Retinal pigment epithelial cell (primary cell): Measurements from ENCODE around the gene CUTA.

Source experiments
- DNase-seq: peaks from one replicate; pipeline ENCODE4 v3.0.0-alpha.2; 2010; ENCODE audit warnings: low read depth
- H3K4me3 ChIP-seq: 2 replicates; pipeline ENCODE4 v1.5.1; 2011; ENCODE audit warnings: mild to moderate bottlenecking, low read length, control low read depth, moderate library complexity
- TF ChIP-seq, protein P1 (sequence below): conservative IDR thresholded peaks from 2 replicates; pipeline ENCODE4 v1.5.1; 2011; ENCODE audit warnings: low read depth, low read length, control low read depth, inconsistent platforms

The CUTA gene

DNA sequence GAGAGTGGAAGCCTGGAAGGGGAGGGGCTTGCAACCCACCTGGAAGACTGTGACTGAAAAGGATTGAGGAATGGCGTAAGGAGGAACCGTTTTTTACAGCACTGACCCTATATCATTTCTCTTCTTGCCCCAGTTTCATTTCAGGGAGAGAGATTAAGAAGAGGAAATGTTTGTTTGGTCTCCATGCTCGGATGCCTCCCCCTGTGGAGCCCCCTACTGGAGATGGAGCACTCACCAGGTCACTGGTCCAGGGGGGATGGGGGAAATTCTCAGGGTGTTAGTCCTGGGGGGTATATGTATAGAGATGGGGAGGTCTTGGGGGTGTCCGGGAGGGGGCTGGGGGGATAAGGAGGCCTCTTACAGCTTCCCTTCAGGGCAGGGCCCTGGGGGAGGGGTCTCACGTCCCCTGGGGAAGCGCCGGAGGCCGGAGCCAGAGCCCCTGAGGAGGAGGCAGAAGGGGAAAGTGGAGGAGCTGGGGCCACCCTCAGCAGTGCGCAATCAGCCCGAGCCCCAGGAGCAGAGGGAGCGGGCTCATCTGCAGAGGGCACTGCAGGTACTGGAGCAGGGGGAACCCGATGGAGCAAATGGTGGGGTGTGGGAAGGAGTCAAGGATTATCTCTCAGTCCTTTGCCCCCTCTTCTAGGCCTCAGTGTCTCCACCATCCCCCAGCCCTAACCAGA lies 3.2 kb downstream of the CUTA start:
- no peak overlapping the region for H3K4me3 ChIP-seq
- no peak for DNase-seq
- TF ChIP-seq, protein P1, sequence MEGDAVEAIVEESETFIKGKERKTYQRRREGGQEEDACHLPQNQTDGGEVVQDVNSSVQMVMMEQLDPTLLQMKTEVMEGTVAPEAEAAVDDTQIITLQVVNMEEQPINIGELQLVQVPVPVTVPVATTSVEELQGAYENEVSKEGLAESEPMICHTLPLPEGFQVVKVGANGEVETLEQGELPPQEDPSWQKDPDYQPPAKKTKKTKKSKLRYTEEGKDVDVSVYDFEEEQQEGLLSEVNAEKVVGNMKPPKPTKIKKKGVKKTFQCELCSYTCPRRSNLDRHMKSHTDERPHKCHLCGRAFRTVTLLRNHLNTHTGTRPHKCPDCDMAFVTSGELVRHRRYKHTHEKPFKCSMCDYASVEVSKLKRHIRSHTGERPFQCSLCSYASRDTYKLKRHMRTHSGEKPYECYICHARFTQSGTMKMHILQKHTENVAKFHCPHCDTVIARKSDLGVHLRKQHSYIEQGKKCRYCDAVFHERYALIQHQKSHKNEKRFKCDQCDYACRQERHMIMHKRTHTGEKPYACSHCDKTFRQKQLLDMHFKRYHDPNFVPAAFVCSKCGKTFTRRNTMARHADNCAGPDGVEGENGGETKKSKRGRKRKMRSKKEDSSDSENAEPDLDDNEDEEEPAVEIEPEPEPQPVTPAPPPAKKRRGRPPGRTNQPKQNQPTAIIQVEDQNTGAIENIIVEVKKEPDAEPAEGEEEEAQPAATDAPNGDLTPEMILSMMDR, result peak; percentile 59

DNA sequence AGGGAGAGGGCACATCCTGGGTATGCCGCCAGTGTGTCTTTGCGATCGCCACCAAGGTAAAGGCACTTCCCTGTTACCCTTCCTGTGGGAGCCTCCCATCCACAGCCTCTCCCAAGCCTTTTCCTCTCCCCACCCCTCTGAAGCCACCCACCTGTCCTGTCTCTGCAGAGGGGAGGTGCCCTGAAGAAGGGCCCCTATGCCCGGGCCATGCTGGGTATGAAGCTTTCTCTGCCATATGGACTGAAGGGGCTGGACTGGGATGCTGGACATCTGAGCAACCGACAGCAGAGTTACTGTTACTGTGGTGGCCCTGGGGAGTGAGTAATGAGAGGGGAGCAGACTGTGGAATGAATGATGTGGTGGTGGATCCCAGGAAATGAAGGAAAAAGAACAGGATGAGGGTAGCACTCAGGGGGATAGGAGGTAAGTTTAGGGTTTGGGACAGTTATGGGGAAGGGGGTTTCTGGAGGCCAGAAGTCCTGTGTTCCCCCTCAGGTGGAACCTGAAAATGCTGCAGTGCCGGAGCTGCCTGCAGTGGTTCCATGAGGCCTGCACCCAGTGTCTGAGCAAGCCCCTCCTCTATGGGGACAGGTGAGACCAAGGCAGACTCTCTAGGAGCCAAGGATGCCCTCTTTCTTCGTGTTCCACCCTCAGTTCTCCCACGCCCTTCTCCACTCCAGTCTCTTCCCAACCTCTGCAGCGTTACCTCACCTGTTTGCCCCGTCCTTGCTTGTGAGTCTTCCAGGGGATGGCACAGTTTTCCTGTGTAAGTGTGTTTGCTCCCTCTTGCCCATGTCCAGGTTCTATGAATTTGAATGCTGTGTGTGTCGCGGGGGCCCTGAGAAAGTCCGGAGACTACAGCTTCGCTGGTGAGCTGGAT lies 4.4 kb downstream of the CUTA start:
- TF ChIP-seq, protein P1, result no peak
- H3K4me3 ChIP-seq, result no peak overlapping the region
- DNase-seq, result no peak

DNA sequence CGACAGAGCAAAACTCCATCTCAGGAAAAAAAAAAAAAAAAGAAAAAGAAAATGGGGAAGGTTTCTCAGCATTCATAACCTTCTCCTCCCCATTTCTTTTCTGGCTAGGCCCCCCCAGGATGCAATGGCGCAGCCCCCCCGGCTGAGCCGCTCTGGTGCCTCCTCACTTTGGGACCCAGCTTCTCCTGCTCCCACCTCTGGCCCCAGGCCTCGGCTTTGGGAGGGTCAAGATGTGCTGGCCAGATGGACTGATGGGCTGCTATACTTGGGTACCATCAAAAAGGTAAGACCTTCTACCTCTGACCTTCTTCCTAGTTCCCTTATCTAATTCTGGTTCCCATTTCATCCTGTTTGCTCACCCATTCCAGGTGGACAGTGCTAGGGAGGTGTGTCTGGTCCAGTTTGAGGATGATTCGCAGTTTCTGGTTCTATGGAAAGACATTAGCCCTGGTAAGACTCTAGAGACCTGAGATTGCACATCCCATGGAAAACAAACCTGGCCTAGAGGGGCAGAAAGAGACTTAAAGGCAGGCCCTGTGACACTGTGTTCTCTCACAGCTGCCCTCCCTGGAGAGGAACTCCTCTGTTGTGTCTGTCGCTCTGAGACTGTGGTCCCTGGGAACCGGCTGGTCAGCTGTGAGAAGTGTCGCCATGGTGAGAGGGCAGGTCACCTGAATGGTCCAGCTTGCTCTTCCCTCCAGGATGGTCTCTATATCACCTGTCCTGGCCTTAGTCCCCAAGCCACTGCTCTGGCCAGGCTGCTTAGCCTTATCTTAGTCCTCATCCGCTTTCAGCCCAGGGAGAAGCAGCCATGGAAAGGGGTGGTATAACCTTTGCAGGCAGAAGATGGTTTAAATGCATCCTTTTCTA lies 5.5 kb downstream of the CUTA start:
- DNase-seq, result no peak
- H3K4me3 ChIP-seq, result no peak overlapping the region
- TF ChIP-seq, protein P1, result no peak

DNA sequence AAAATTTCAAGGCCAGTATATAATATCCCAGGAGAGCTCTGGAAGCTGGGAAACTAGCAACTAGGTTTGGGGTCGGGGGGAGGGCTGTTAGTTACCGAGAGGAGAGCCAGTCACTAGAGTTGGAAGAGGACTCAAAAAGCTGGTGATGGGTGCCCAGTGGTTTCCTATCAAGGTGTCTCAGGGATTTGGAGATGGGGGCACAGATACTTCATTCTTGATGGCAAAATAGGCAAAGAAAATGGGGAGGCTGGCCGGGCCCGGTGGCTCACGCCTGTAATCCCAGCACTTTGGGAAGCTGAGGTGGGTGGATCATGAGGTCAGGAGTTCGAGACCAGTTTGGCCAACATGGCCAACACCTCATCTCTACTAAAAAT lies 6.3 kb downstream of the CUTA start:
- no peak for DNase-seq
- TF ChIP-seq, protein P1, result no peak

DNA sequence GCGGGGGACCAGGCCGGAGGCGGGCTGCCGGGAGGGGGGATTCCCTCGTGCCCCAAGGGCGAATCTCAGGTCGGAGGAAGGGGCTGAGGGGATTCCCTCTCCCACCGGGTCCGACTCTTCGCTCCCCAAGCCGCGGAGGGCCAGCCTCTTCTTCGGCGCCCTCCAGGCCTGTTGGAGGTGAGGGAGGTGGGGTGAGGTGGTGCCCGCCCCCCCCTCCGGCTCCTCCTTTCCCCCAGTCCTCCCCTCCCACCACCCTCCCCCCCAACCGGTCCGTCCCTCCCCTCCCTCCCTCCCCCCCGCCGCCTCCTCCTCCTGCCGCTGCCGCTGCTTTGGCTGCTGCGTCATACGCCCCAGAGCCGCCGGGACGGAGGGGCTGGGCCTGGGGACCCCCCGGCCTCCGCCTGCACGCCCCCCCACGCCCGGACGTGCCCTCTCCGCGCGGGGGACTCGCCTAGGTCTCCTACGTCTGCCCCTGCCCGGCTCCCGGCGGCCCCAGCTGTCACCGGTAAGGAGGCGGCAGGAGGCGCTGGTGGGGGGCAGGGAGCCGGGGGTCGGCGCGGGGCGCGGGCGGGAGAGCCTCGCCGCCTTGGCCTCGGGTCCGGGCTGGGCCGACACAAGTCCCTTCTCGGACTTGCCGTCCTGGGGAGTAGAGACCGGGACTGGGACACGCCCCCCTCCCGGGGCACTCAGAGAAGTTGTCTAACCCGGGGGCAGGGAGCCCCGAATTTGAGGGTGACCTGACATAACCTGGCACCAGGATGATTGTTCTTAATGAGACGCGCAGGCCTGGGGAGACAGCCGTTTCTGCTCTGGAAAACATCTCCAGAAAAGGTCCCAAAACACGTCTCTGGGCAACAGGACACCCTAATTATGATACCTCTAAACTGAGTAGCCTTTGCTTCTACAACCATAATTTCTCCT lies 6.9 kb downstream of the CUTA start, which contains the start of gene PHF1:
Gene PHF1, plus strand, starts transcription at position 304 of the 921 bp plus-strand sequence. CDS start 1,250 bp downstream, outside the sequence.
- no peak for DNase-seq
- H3K4me3 ChIP-seq, result peak within 1 kb of the TSS; percentile 74
- TF ChIP-seq, protein P1, result no peak

More for the DNA sequence above, 6.3 kb downstream of the CUTA start:
- peak overlapping the region; percentile 74 for H3K4me3 ChIP-seq

DNA sequence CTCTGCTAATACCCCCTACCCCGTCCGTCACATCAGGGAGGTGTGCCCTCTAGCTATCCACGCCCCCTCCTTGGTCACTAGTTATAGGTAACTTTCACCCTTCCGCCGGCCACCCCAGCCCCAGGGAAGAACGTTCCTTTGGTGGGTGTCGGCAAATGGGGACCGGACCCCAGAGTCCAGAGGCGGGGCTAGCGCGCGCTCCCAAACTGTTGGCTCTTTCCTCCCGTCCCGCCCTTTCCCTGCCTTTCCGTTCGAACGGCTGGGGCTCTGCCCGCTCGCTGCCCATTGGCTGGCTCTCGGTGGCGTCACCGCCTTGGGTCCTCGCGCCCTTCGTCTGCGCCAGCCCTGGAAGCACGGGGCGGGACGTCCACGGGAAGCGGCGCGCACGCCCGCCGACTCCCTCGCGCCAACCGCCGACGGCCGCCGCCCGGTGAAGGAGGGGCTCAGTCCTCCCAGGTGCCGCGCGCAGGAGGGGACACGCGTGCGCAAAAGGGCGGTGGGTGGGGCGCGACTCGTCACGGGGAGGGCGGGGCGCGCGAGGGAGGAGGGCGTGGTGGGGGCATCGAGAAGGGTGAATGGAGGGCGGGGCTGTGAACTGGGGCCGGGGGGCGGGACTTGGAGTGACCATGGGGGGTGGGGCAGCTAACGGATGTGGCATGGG lies 7.7 kb downstream of the CUTA start:
- peak overlapping the region; percentile 74 for H3K4me3 ChIP-seq
- DNase-seq, result peak; percentile 83
- TF ChIP-seq, protein P1, result no peak
